Renal pelvis (tissue), 4 donors: ENCODE results near the gene ZNF524. TPM values are rescaled to one million over a fixed set of nuclear protein-coding genes. Genes with fewer than 3 reads are reported as not detected.

Experiments
- DNase-seq: peaks from one replicate; pipeline ENCODE4 v3.0.0-alpha.2; 2013
- polyA plus RNA-seq, 3 donors: library from polyadenylated mRNA; unstranded; fragments of 120-200 nt; gene quantifications; one replicate each; pipeline ENCODE4 v1.2.1, GENCODE V29; 2013; ENCODE audit not compliant: insufficient read length in 3 of 3

Gene ZNF524
- polyA plus RNA-seq, 3 donors, result 10.5 to 13.2 (median 12.4) TPM

- no peak for DNase-seq
Observed at GRCh38 chr19:55596304-55596703, 3.8 kb upstream of the ZNF524 start.

- no peak for DNase-seq
Observed at GRCh38 chr19:55597501-55597921, 2.6 kb upstream of the ZNF524 start.

- DNase-seq, result no peak
Observed at GRCh38 chr19:55598034-55598433, 2.1 kb upstream of the ZNF524 start.

- DNase-seq, result peak; percentile 90
Observed at GRCh38 chr19:55598719-55599467, 1.2 kb upstream of the ZNF524 start.

GRCh38 chr19:55599468-55599841 lies 633 bp upstream of the ZNF524 start, which contains the start of gene FIZ1:
FIZ1 (minus strand) TSS chr19:55599517; CDS start chr19:55597865, 1,652 bp downstream.
- DNase-seq, result peak; percentile 100

- DNase-seq, result no peak
Observed at GRCh38 chr19:55600662-55601028, 557 bp downstream of the ZNF524 start.

- no peak for DNase-seq
Observed at GRCh38 chr19:55601084-55601483, 996 bp downstream of the ZNF524 start.

- no peak for DNase-seq
Observed at GRCh38 chr19:55602104-55603001, 2.3 kb downstream of the ZNF524 start.

GRCh38 chr19:55603115-55603514 lies 3.0 kb downstream of the ZNF524 start:
- no peak for DNase-seq

GRCh38 chr19:55603581-55604292 lies 3.6 kb downstream of the ZNF524 start:
- DNase-seq, result no peak

- peak; percentile 97 for DNase-seq
Observed at GRCh38 chr19:55605207-55605636, 5.1 kb downstream of the ZNF524 start.

- DNase-seq, result peak; percentile 87
Observed at GRCh38 chr19:55605637-55606470, 5.8 kb downstream of the ZNF524 start, which contains the start of gene ZNF865. ZNF865 (plus strand) TSS chr19:55605647; CDS start chr19:55613619, 7,972 bp downstream.

- DNase-seq, result no peak
Observed at GRCh38 chr19:55606471-55606787, 6.3 kb downstream of the ZNF524 start.

GRCh38 chr19:55606817-55607216 lies 6.7 kb downstream of the ZNF524 start:
- no peak for DNase-seq

- DNase-seq, result no peak
Observed at GRCh38 chr19:55609326-55609725, 9.2 kb downstream of the ZNF524 start.

GRCh38 chr19:55611300-55611982 lies 11.4 kb downstream of the ZNF524 start:
- no peak for DNase-seq

GRCh38 chr19:55611983-55612645 lies 12.0 kb downstream of the ZNF524 start:
- DNase-seq, result no peak

- no peak for DNase-seq
Observed at GRCh38 chr19:55613396-55613795, 13.3 kb downstream of the ZNF524 start.

- no peak for DNase-seq
Observed at GRCh38 chr19:55613930-55614710, 14.0 kb downstream of the ZNF524 start.
